B cell (primary cell): ENCODE data around the gene TFF3.

Source experiments
- EZH2 ChIP-seq: IDR thresholded peaks from 2 replicates; pipeline ENCODE4 v1.6.1; 2012; ENCODE audit warnings: borderline replicate concordance, low read depth, mild to moderate bottlenecking, moderate library complexity, low read length; ENCODE audit not compliant: insufficient read depth, poor library complexity, severe bottlenecking
- TF ChIP-seq, protein P1 (sequence below): fragments of 200-600 bp; IDR thresholded peaks from one replicate; pipeline ENCODE4 v1.8.0; 2022; ENCODE audit warnings: antibody characterized with exemption, mild to moderate bottlenecking

DNA sequence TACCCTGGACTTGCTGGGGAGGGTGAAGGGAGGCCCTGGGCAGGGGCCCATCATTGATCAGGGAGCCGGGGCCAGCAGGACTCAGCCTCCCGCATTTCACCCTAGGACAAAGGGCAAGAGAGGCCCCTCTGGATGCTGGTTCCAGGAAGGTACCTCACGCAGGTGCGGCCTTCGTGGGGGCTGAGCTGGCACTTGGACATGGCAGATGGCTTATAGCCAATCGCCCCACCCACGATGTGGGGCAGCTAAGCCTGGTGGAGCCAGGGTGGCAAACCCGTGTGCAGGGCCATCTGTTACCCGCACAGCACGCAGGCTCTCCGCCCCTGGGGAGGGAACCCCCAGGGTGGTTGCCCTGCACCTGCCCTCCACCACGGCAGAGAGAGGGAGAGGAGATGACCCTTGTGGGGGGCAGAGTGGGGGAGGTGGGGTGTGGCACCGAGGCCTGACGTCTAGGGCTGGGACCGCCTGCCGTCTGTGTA lies 2.5 kb downstream of the TFF3 start:
- TF ChIP-seq, protein P1, sequence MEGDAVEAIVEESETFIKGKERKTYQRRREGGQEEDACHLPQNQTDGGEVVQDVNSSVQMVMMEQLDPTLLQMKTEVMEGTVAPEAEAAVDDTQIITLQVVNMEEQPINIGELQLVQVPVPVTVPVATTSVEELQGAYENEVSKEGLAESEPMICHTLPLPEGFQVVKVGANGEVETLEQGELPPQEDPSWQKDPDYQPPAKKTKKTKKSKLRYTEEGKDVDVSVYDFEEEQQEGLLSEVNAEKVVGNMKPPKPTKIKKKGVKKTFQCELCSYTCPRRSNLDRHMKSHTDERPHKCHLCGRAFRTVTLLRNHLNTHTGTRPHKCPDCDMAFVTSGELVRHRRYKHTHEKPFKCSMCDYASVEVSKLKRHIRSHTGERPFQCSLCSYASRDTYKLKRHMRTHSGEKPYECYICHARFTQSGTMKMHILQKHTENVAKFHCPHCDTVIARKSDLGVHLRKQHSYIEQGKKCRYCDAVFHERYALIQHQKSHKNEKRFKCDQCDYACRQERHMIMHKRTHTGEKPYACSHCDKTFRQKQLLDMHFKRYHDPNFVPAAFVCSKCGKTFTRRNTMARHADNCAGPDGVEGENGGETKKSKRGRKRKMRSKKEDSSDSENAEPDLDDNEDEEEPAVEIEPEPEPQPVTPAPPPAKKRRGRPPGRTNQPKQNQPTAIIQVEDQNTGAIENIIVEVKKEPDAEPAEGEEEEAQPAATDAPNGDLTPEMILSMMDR = no peak
- TF ChIP-seq EZH2 = no peak
